ENCODE measurements around the gene HPSE2.

DNA sequence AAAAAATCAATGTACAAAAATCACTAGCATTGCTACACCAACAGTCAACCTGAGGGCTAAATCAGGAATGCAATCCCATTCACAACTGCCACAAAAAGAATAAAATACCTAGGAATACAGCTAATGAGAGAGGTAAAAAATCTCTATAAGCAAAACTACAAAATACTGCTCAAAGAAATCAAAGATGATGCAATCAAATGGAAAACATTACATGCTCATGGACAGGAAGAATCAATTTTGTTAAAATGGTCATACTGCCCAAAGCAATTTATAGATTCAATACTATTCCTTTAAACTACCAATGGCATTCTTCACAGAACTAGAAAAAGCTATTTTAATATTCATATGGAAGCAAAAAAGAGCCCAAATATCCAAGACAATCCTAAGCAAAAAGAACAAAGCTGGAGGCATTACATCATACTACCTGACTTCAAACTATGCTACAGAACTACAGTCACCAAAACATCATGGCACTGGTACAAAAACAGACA lies 116.3 kb downstream of the HPSE2 start:
- TF ChIP-seq, protein P1, sequence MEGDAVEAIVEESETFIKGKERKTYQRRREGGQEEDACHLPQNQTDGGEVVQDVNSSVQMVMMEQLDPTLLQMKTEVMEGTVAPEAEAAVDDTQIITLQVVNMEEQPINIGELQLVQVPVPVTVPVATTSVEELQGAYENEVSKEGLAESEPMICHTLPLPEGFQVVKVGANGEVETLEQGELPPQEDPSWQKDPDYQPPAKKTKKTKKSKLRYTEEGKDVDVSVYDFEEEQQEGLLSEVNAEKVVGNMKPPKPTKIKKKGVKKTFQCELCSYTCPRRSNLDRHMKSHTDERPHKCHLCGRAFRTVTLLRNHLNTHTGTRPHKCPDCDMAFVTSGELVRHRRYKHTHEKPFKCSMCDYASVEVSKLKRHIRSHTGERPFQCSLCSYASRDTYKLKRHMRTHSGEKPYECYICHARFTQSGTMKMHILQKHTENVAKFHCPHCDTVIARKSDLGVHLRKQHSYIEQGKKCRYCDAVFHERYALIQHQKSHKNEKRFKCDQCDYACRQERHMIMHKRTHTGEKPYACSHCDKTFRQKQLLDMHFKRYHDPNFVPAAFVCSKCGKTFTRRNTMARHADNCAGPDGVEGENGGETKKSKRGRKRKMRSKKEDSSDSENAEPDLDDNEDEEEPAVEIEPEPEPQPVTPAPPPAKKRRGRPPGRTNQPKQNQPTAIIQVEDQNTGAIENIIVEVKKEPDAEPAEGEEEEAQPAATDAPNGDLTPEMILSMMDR (IDR thresholded peaks at IDR 0.05 in 2 of 3, conservative IDR thresholded peaks at IDR 0.05 in 1 of 3; ENCODE audit: borderline replicate concordance in 1 of 3, insufficient read depth in 1 of 3, low read depth in 2 of 3, low read length in 2 of 3) = no peak
- no peak for TF ChIP-seq EGR1 (IDR thresholded peaks at IDR 0.05; ENCODE audit: low read depth)

Measured in HCT116 (cell line).